Fibroblast of lung (primary cell): Measurements from ENCODE around the gene DTL. TPM values are rescaled to one million over a fixed set of nuclear protein-coding genes. Genes with fewer than 3 reads are reported as not detected.
A peak's percentile ranks its signal among the peaks of the same experiment; 100 is the strongest.
"Not testable (repeated sequence)": the region's sequence is repeated elsewhere in the genome, so short reads cannot be mapped to it uniquely, and the experiment has no call there.

Experiments
- DNase-seq, 2 donors: peaks; one replicate each; pipeline versions ENCODE4 v3.0.0 to v3.0.0-alpha.2; 2010; ENCODE audit warnings: low read depth in 2 of 2
- H2AFZ ChIP-seq: 2 replicates; pipeline ENCODE4 v1.5.1; 2012; ENCODE audit warnings: low read length, control low read depth, inconsistent platforms
- H3K27ac ChIP-seq: 2 replicates; pipeline ENCODE4 v1.5.1; 2011; ENCODE audit warnings: low read length, control low read depth; ENCODE audit not compliant: insufficient read depth
- H3K27me3 ChIP-seq: 2 replicates; pipeline ENCODE4 v1.5.1; 2011; ENCODE audit warnings: mild to moderate bottlenecking, low read length; ENCODE audit not compliant: control insufficient read depth, insufficient read depth
- H3K36me3 ChIP-seq: 2 replicates; pipeline ENCODE4 v1.5.1; 2011; ENCODE audit warnings: low read length; ENCODE audit not compliant: control insufficient read depth, insufficient read depth
- H3K4me1 ChIP-seq: 2 replicates; pipeline ENCODE4 v1.5.1; 2011; ENCODE audit warnings: low read length; ENCODE audit not compliant: control insufficient read depth, insufficient read depth; ENCODE audit errors: extremely low read depth
- H3K4me2 ChIP-seq: 2 replicates; pipeline ENCODE4 v1.5.1; 2011; ENCODE audit warnings: low read length, control low read depth; ENCODE audit not compliant: insufficient read depth; ENCODE audit errors: extremely low read depth
- H3K4me3 ChIP-seq, 4 experiments: fragments of 200-600 bp in 1 of 4; sonication (generic) in 1 of 4; replicated peaks in 1 of 4; 2 replicates each; pipeline ENCODE4 v1.5.1; 2011 to 2016; ENCODE audit warnings: low read length in 4 of 4, low read depth in 3 of 4, mild to moderate bottlenecking in 3 of 4, control low read depth in 2 of 4, inconsistent platforms in 1 of 4, mixed read lengths in 1 of 4; ENCODE audit not compliant: insufficient read depth in 1 of 4; ENCODE audit errors: control extremely low read depth in 1 of 4
- H3K79me2 ChIP-seq: 2 replicates; pipeline ENCODE4 v1.5.1; 2012; ENCODE audit warnings: mild to moderate bottlenecking, low read length, inconsistent platforms; ENCODE audit not compliant: control insufficient read depth, insufficient read depth
- H3K9ac ChIP-seq: 2 replicates; pipeline ENCODE4 v1.5.1; 2011; ENCODE audit warnings: mild to moderate bottlenecking, low read length, control low read depth; ENCODE audit not compliant: insufficient read depth
- H3K9me3 ChIP-seq: 2 replicates; pipeline ENCODE4 v1.5.1; 2012; ENCODE audit warnings: low read depth, low read length; ENCODE audit not compliant: control insufficient read depth, insufficient read depth
- H4K20me1 ChIP-seq: 2 replicates; pipeline ENCODE4 v1.5.1; 2011; ENCODE audit warnings: low read length; ENCODE audit not compliant: control insufficient read depth, insufficient read depth; ENCODE audit errors: extremely low read depth
- CTCF ChIP-seq, 2 donors: IDR thresholded peaks in 1 of 2; conservative IDR thresholded peaks in 1 of 2; 1 replicate in 1 of 2; 2 replicates in 1 of 2; pipeline ENCODE4 v1.5.1; 2011 to 2012; ENCODE audit warnings: low read length in 2 of 2, control low read depth in 1 of 2, inconsistent platforms in 1 of 2, low read depth in 1 of 2, mild to moderate bottlenecking in 1 of 2
- EZH2 ChIP-seq: IDR thresholded peaks from 2 replicates; pipeline ENCODE4 v1.5.1; 2012; ENCODE audit warnings: low read length, control low read depth, mild to moderate bottlenecking; ENCODE audit errors: missing control alignments
- polyA minus RNA-seq: library from RNA; depleted of rRNA, polyadenylated mRNA; stranded (reverse); fragments of >200 nt; gene quantifications from 2 replicates; pipeline ENCODE4 v1.2.3, GENCODE V29; 2011; ENCODE audit warnings: low replicate concordance
- polyA plus RNA-seq, 2 donors: library from polyadenylated mRNA; depleted of rRNA in 1 of 2; stranded (reverse) in 1 of 2; unstranded in 1 of 2; fragments of >200 nt; gene quantifications; 2 replicates each; pipeline ENCODE4 v1.2.1, GENCODE V29; 2011 to 2012; ENCODE audit warnings: missing spikeins in 1 of 2
- total RNA-seq: library from RNA; depleted of rRNA; stranded (reverse); fragments of >200 nt; gene quantifications from 2 replicates; pipeline ENCODE4 v1.2.1, GENCODE V29; 2014

Gene DTL
- total RNA-seq (0.26 and 2.8 TPM in 2 replicates), polyA plus RNA-seq (8.7 and 28.6 TPM in 2 replicates), polyA minus RNA-seq (10.9 and 17.4 TPM in 2 replicates)
- 4.8 and 16.7 TPM in 2 replicates for polyA plus RNA-seq (2012)

- H3K27me3 ChIP-seq, result no peaks in the 10 kb centered on the region
- TF ChIP-seq CTCF (conservative IDR thresholded peaks at IDR 0.05 in 1 of 2, IDR thresholded peaks at IDR 0.05 in 1 of 2; ENCODE audit: low read depth in 1 of 2, low read length in 2 of 2) (peak; percentile 62 to 88), EZH2 (no peak)
- peak within 1 kb of the TSS; percentile 99 for H2AFZ ChIP-seq
- peaks cover 68% of the 10 kb centered on the region for H3K79me2 ChIP-seq
- H4K20me1 ChIP-seq, result no peaks in the 10 kb centered on the region
- peaks cover 8% of the 10 kb centered on the region for H3K4me1 ChIP-seq
- peak within 1 kb of the TSS; percentile 94 for H3K4me2 ChIP-seq
- peak within 1 kb of the TSS; percentile 78 for H3K9ac ChIP-seq
- H3K9me3 ChIP-seq, result no peaks in the 10 kb centered on the region
- DNase-seq, result peak; percentile 97 to 99
- H3K4me3 ChIP-seq, result peak within 1 kb of the TSS; percentile 79 to 98 (median 84)
- H3K27ac ChIP-seq, result peak within 1 kb of the TSS; percentile 89
- no peaks in the 10 kb centered on the region for H3K36me3 ChIP-seq
These were observed at the start of gene DTL, which contains the start of gene INTS7 for GRCh38 chr1:212035123-212035834. Gene DTL (plus strand): TSS chr1:212035748. CDS start chr1:212035891, 143 bp downstream. Gene INTS7 (minus strand): TSS chr1:212035557. CDS start chr1:212035437, 120 bp downstream.

- Histone ChIP-seq H3K27me3 (no peaks in the 10 kb centered on the region), H3K9me3 (no peaks in the 10 kb centered on the region), H3K27ac (no peak overlapping the region), H3K79me2 (no peaks in the 10 kb centered on the region), H3K4me2 (no peak overlapping the region), H2AFZ (no peak overlapping the region), H3K36me3 (peaks cover 2% of the 10 kb centered on the region), H4K20me1 (no peaks in the 10 kb centered on the region), H3K4me3 (no peak overlapping the region), H3K4me1 (no peaks in the 10 kb centered on the region), H3K9ac (no peak overlapping the region)
- no peak for DNase-seq
- TF ChIP-seq CTCF (conservative IDR thresholded peaks at IDR 0.05 in 1 of 2, IDR thresholded peaks at IDR 0.05 in 1 of 2; ENCODE audit: low read depth in 1 of 2, low read length in 2 of 2) (no peak), EZH2 (no peak)
These were observed 48.8 kb upstream of the DTL start for GRCh38 chr1:211986628-211987254.

- no peak overlapping the region for H3K27ac ChIP-seq
- H3K27me3 ChIP-seq, result no peaks in the 10 kb centered on the region
- no peaks in the 10 kb centered on the region for H3K4me1 ChIP-seq
- H3K36me3 ChIP-seq, result no peaks in the 10 kb centered on the region
- H2AFZ ChIP-seq, result no peak overlapping the region
- no peak overlapping the region for H3K4me2 ChIP-seq
- H3K79me2 ChIP-seq, result no peaks in the 10 kb centered on the region
- H4K20me1 ChIP-seq, result no peaks in the 10 kb centered on the region
- no peak overlapping the region for H3K4me3 ChIP-seq
- H3K9me3 ChIP-seq, result no peaks in the 10 kb centered on the region
- no peak overlapping the region for H3K9ac ChIP-seq
- TF ChIP-seq EZH2 (no peak), CTCF (conservative IDR thresholded peaks at IDR 0.05 in 1 of 2, IDR thresholded peaks at IDR 0.05 in 1 of 2; ENCODE audit: low read depth in 1 of 2, low read length in 2 of 2) (no peak)
- DNase-seq, result no peak
These were observed 43.9 kb upstream of the DTL start for GRCh38 chr1:211991695-211992094.

GRCh38 chr1:211997426-211997825, 38.1 kb upstream of the DTL start:
- H3K27me3 ChIP-seq, H3K9me3 ChIP-seq, DNase-seq, H4K20me1 ChIP-seq, H3K4me2 ChIP-seq, H3K79me2 ChIP-seq, H3K4me1 ChIP-seq, H2AFZ ChIP-seq, H3K36me3 ChIP-seq, H3K27ac ChIP-seq, H3K9ac ChIP-seq, H3K4me3 ChIP-seq: not testable (repeated sequence)
